Calu3 (cell line): ENCODE measurements around the gene DLL1. TPM values are rescaled to one million over a fixed set of nuclear protein-coding genes. Genes with fewer than 3 reads are reported as not detected.

ENCODE experiments used
- BruUV-seq: library from RNA; stranded (reverse); fragments of 400-500 nt; replicated peaks from 2 replicates; lab custom pipeline; 2021; lab: Mats Ljungman, UMichigan
- CTCF ChIA-PET: fragments of 300-600 bp; sonication (Branson Sonifier 250); formaldehyde crosslinking; loops from one replicate; lab custom pipeline; 2022; ENCODE audit warnings: antibody characterized with exemption; lab: Charles Lee
- DNase-seq: peaks from one replicate; pipeline ENCODE4 v3.0.0; 2022
- H3K27ac Mint-ChIP-seq: one replicate; pipeline ENCODE4 v1.8.0; 2022; ENCODE audit warnings: mixed read lengths; ENCODE audit not compliant: unreplicated experiment
- H3K27me3 Mint-ChIP-seq: one replicate; pipeline ENCODE4 v1.8.0; 2022; ENCODE audit warnings: mixed read lengths; ENCODE audit not compliant: unreplicated experiment
- H3K36me3 Mint-ChIP-seq: one replicate; pipeline ENCODE4 v1.8.0; 2022; ENCODE audit warnings: mild to moderate bottlenecking, moderate library complexity, mixed read lengths; ENCODE audit not compliant: insufficient read depth, unreplicated experiment
- H3K4me1 Mint-ChIP-seq: one replicate; pipeline ENCODE4 v1.8.0; 2022; ENCODE audit warnings: mild to moderate bottlenecking, low read depth, mixed read lengths; ENCODE audit not compliant: unreplicated experiment
- H3K4me3 Mint-ChIP-seq: one replicate; pipeline ENCODE4 v1.8.0; 2022; ENCODE audit warnings: mild to moderate bottlenecking, low read depth, moderate library complexity, mixed read lengths; ENCODE audit not compliant: unreplicated experiment
- H3K9me3 Mint-ChIP-seq: one replicate; pipeline ENCODE4 v1.8.0; 2022; ENCODE audit warnings: low read depth, mixed read lengths; ENCODE audit not compliant: unreplicated experiment
- CTCF ChIP-seq: fragments of 200-600 bp; IDR thresholded peaks from one replicate; pipeline ENCODE4 v1.8.0; 2022; ENCODE audit warnings: antibody characterized with exemption; ENCODE audit not compliant: unreplicated experiment
- intact Hi-C: fragments of 100-400 bp; cut with micrococcal nuclease; formaldehyde crosslinking; loops from one replicate; pipeline ENCODE4 v1.10.0; 2022; ENCODE audit not compliant: unreplicated experiment
- total RNA-seq: library from RNA; stranded (reverse); gene quantifications from 2 replicates; pipeline ENCODE4 v1.2.3, GENCODE V29; 2022

Gene DLL1
- total RNA-seq, 1 experiment from 2014 or later, result 0.14 TPM

GRCh38 chr6:170292111-170292406, 1.2 kb upstream of the DLL1 start:
- DNase-seq, result no peak
- BruUV-seq, result no TSS peak
- Mint-ChIP-seq H3K27me3 (peaks cover 85% of the 10 kb centered on the region), H3K9me3 (no peaks in the 10 kb centered on the region), H3K36me3 (peaks cover 11% of the 10 kb centered on the region), H3K4me1 (peaks cover 17% of the 10 kb centered on the region), H3K27ac (no peak overlapping the region), H3K4me3 (peak overlapping the region; percentile 56)
- no peak for TF ChIP-seq CTCF
- CTCF ChIA-PET, result interaction anchor here (0.6 to 1.9 kb wide), 2 partner anchors 460 to 488 kb away, joined by 5 to 10 read pairs; no protein-coding TSS in a partner anchor
- intact Hi-C loops, result loop anchor here (5.0 to 10.0 kb wide), 2 partner anchors 233 to 460 kb away; no protein-coding TSS in a partner anchor

DNA sequence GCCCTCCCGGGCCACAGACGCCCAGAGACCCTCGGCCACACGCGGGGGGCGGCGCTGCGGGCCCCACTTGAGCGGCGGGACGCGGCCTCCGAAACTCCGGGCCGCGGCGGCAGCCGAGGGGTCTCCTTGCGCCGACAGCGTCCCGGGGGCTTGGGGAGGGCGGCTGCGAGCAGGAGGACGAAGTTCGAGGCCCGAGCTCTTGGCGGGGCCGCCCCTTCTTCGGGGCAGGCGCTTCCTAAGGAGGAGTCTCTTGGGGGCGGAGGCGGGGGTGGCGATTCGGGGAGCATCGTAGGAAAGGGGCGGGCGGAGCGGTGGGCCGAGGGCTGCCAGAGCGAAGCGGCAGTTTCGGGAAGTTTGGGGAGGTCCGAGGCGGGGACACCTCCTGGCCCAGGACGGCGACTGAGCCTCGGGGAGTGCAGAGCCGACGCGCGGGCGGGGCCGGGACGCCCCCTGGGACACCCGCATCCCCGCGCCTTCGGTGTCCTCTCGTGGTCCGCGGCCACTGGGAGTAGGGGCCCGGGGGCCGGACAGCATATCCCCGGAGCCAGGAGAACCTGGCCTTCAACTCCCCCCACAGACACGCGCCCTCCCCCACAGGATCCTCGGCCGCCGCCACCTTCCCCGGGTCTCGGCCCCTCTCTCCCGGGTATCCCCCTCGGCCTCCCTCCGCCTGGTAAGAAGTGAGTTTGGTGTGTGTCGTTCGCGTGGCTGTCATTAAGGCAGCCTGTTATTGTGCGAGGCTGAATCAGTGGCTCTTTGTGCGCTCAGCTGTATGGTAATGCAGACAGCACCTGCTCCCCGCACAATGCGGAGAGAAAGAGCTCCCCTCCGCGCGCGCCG, 613 bp upstream of the DLL1 start:
- CTCF ChIA-PET, result interaction anchor here (1.9 kb wide), 1 partner anchor 459 kb away, joined by 10 read pairs; no protein-coding TSS in a partner anchor
- peaks cover 11% of the 10 kb centered on the region for H3K36me3 Mint-ChIP-seq
- peak overlapping the region; percentile 72 for H3K4me3 Mint-ChIP-seq
- peaks cover 17% of the 10 kb centered on the region for H3K4me1 Mint-ChIP-seq
- no peak overlapping the region for H3K27ac Mint-ChIP-seq
- TF ChIP-seq CTCF, result no peak
- H3K9me3 Mint-ChIP-seq, result no peaks in the 10 kb centered on the region
- intact Hi-C loops, result loop anchor here (5.0 to 10.0 kb wide), 2 partner anchors 233 to 459 kb away; no protein-coding TSS in a partner anchor
- no peak for DNase-seq
- no TSS peak for BruUV-seq
- H3K27me3 Mint-ChIP-seq, result peaks cover 89% of the 10 kb centered on the region

DNA sequence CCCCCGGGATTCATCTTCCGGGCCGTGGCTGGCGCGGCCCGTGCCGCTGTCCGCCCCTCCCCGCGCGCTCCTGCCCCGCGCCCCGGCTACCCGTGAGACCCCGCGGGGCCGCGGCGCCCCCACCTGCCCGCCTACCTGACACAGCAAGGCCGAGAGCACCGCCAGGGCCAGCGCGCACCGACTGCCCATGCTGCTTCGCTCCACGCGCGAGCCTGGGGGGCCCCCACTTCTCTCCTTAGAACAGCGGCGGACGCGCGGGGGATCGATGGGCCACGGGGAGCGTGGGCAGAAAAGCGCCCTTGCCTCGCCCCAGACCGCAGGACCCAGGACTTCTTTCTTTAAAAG, 955 bp downstream of the DLL1 start:
- CTCF ChIA-PET, result no interaction called here
- no TSS peak for BruUV-seq
- intact Hi-C loops, result loop anchor here (5.0 to 10.0 kb wide), 2 partner anchors 235 to 458 kb away; no protein-coding TSS in a partner anchor
- H3K27ac Mint-ChIP-seq, result no peak overlapping the region
- peaks cover 17% of the 10 kb centered on the region for H3K4me1 Mint-ChIP-seq
- no peak for TF ChIP-seq CTCF
- peaks cover 96% of the 10 kb centered on the region for H3K27me3 Mint-ChIP-seq
- peaks cover 11% of the 10 kb centered on the region for H3K36me3 Mint-ChIP-seq
- DNase-seq, result no peak
- H3K4me3 Mint-ChIP-seq, result peak overlapping the region; percentile 72
- H3K9me3 Mint-ChIP-seq, result no peaks in the 10 kb centered on the region

- Mint-ChIP-seq H3K27ac (no peak overlapping the region), H3K27me3 (peaks cover 93% of the 10 kb centered on the region), H3K9me3 (no peaks in the 10 kb centered on the region), H3K36me3 (peaks cover 11% of the 10 kb centered on the region), H3K4me1 (peaks cover 17% of the 10 kb centered on the region), H3K4me3 (peak overlapping the region; percentile 72)
- CTCF ChIA-PET, result no interaction called here
- TF ChIP-seq CTCF, result no peak
- DNase-seq, result no peak
- intact Hi-C loops, result no loop called here
- BruUV-seq, result no TSS peak
These were observed 1.5 kb downstream of the DLL1 start for GRCh38 chr6:170289180-170289931.
